Measurements from ENCODE around the gene ACTG2. TPM values are rescaled to one million over a fixed set of nuclear protein-coding genes. Genes with fewer than 3 reads are reported as not detected.

ACTG2 gene
- total and polyA plus RNA-seq, 10 of the 15 experiments (the other 5 are each of a cell fraction or from before 2014, with no cell fraction given) = 0.06 to 0.97 (median 0.12) TPM; not detected in 7

DNA sequence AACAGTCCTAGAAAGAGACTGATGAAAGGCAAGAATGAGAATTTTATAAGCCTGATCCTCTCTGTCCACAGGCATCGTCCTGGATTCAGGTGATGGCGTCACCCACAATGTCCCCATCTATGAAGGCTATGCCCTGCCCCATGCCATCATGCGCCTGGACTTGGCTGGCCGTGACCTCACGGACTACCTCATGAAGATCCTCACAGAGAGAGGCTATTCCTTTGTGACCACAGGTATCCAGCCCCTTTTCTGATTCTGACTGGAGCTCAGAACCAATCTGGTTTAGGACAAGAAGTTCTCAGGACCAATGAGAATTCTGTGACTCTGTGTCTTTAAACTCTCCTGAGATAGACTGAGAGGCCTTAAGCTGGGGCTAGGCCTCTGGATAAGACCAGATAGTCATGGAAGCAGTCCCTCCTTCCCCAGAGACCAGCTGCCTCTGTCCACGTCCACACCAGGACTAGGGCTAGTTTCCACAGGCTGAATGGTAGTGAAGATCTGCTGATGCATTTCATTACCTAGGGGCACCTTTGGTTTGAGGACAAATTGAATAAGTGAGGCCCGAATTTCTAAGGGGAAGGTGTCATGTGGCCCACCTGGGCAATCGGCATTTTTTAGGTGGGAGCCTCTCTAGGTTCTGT, 20.7 kb downstream of the ACTG2 start:
- ChIA-PET RAD21 (ENCODE audit: unreplicated experiment) (interaction anchor here (2.2 kb wide), 1 partner anchor 75 kb away, joined by 7 read pairs; no protein-coding TSS in a partner anchor), POLR2A (no interaction called here), CTCF (interaction anchor here (1.6 kb wide), 1 partner anchor 90 kb away, joined by 5 read pairs; no protein-coding TSS in a partner anchor), SMC1A (ENCODE audit: uncharacterized antibody, unreplicated experiment) (interaction anchor here (0.7 to 3.9 kb wide), 3 partner anchors 74 to 140 kb away, joined by 3 to 21 read pairs (median 3); no protein-coding TSS in a partner anchor)
- BruUV-seq (replicated peaks) = no TSS peak
- H4K20me1 ChIP-seq (ENCODE audit: control insufficient read depth, insufficient read depth) = no peaks in the 10 kb centered on the region
- no peak for ATAC-seq
- H3K9ac ChIP-seq (ENCODE audit: control insufficient read depth, insufficient read depth, low read length) = no peak overlapping the region
- H3K4me3 ChIP-seq = no peak overlapping the region
- 82% methylated on average over 8 of the region's 8 CpGs for WGBS (ENCODE audit: insufficient coverage, insufficient replicate concordance, low lambda C conversion rate, missing lambda C conversion rate)
- DNase-seq (ENCODE audit: low read depth, low spot score) = no peak
- H3K9me3 ChIP-seq (replicated peaks; ENCODE audit: control insufficient read depth, insufficient read depth, low read length) = no peaks in the 10 kb centered on the region
- no peak overlapping the region for H3K4me2 ChIP-seq (ENCODE audit: control insufficient read depth, insufficient read depth)
- in situ Hi-C loops (cut with MboI) (no loop called here), intact Hi-C loops (cut with micrococcal nuclease; ENCODE audit: unreplicated experiment) (no loop called here)
- no peaks in the 10 kb centered on the region for H3K79me2 ChIP-seq (ENCODE audit: control insufficient read depth, insufficient read depth, low read length)
- H3K4me1 ChIP-seq (ENCODE audit: control insufficient read depth, insufficient read depth, low read length) = no peaks in the 10 kb centered on the region
- H3K36me3 ChIP-seq (ENCODE audit: control insufficient read depth in 2 of 2, insufficient read depth in 2 of 2, low read length in 1 of 2) = no peaks in the 10 kb centered on the region
- H3K27ac ChIP-seq (ENCODE audit: control insufficient read depth, insufficient read depth) = no peak overlapping the region
- H2AFZ ChIP-seq (ENCODE audit: control insufficient read depth, low read depth, low read length) = no peak overlapping the region
- no peak for FAIRE-seq
- no peaks in the 10 kb centered on the region for H3K27me3 ChIP-seq (replicated peaks in 1 of 2; ENCODE audit: control insufficient read depth in 2 of 2, insufficient read depth in 2 of 2, low read length in 1 of 2)
- TF ChIP-seq NBN (IDR thresholded peaks at IDR 0.05) = no peak
- TF ChIP-seq WRNIP1 (IDR thresholded peaks at IDR 0.05; ENCODE audit: borderline replicate concordance, low read depth, low read length) = no peak
- TF ChIP-seq LARP7 (IDR thresholded peaks at IDR 0.05) = no peak
- TF ChIP-seq, protein P1, sequence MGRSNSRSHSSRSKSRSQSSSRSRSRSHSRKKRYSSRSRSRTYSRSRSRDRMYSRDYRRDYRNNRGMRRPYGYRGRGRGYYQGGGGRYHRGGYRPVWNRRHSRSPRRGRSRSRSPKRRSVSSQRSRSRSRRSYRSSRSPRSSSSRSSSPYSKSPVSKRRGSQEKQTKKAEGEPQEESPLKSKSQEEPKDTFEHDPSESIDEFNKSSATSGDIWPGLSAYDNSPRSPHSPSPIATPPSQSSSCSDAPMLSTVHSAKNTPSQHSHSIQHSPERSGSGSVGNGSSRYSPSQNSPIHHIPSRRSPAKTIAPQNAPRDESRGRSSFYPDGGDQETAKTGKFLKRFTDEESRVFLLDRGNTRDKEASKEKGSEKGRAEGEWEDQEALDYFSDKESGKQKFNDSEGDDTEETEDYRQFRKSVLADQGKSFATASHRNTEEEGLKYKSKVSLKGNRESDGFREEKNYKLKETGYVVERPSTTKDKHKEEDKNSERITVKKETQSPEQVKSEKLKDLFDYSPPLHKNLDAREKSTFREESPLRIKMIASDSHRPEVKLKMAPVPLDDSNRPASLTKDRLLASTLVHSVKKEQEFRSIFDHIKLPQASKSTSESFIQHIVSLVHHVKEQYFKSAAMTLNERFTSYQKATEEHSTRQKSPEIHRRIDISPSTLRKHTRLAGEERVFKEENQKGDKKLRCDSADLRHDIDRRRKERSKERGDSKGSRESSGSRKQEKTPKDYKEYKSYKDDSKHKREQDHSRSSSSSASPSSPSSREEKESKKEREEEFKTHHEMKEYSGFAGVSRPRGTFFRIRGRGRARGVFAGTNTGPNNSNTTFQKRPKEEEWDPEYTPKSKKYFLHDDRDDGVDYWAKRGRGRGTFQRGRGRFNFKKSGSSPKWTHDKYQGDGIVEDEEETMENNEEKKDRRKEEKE (IDR thresholded peaks at IDR 0.05) = no peak
- no peak for TF ChIP-seq POLR2AphosphoS5 (IDR thresholded peaks at IDR 0.05; ENCODE audit: low read length)
- TF ChIP-seq EED (IDR thresholded peaks at IDR 0.05; ENCODE audit: low read depth) = no peak
- TF ChIP-seq GATAD2B (conservative IDR thresholded peaks at IDR 0.05; ENCODE audit: low read depth) = no peak
- TF ChIP-seq, protein P2, sequence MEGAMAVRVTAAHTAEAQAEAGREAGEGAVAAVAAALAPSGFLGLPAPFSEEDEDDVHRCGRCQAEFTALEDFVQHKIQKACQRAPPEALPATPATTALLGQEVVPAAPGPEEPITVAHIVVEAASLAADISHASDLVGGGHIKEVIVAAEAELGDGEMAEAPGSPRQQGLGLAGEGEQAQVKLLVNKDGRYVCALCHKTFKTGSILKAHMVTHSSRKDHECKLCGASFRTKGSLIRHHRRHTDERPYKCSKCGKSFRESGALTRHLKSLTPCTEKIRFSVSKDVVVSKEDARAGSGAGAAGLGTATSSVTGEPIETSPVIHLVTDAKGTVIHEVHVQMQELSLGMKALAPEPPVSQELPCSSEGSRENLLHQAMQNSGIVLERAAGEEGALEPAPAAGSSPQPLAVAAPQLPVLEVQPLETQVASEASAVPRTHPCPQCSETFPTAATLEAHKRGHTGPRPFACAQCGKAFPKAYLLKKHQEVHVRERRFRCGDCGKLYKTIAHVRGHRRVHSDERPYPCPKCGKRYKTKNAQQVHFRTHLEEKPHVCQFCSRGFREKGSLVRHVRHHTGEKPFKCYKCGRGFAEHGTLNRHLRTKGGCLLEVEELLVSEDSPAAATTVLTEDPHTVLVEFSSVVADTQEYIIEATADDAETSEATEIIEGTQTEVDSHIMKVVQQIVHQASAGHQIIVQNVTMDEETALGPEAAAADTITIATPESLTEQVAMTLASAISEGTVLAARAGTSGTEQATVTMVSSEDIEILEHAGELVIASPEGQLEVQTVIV (IDR thresholded peaks at IDR 0.05; ENCODE audit: borderline replicate concordance, partially characterized antibody) = no peak
- no peak for TF ChIP-seq MTA2 (IDR thresholded peaks at IDR 0.05; ENCODE audit: low read depth)
- TF ChIP-seq, protein P3, sequence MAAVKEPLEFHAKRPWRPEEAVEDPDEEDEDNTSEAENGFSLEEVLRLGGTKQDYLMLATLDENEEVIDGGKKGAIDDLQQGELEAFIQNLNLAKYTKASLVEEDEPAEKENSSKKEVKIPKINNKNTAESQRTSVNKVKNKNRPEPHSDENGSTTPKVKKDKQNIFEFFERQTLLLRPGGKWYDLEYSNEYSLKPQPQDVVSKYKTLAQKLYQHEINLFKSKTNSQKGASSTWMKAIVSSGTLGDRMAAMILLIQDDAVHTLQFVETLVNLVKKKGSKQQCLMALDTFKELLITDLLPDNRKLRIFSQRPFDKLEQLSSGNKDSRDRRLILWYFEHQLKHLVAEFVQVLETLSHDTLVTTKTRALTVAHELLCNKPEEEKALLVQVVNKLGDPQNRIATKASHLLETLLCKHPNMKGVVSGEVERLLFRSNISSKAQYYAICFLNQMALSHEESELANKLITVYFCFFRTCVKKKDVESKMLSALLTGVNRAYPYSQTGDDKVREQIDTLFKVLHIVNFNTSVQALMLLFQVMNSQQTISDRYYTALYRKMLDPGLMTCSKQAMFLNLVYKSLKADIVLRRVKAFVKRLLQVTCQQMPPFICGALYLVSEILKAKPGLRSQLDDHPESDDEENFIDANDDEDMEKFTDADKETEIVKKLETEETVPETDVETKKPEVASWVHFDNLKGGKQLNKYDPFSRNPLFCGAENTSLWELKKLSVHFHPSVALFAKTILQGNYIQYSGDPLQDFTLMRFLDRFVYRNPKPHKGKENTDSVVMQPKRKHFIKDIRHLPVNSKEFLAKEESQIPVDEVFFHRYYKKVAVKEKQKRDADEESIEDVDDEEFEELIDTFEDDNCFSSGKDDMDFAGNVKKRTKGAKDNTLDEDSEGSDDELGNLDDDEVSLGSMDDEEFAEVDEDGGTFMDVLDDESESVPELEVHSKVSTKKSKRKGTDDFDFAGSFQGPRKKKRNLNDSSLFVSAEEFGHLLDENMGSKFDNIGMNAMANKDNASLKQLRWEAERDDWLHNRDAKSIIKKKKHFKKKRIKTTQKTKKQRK (IDR thresholded peaks at IDR 0.05; ENCODE audit: low read depth, low read length) = no peak
- no peak for TF ChIP-seq CBX3 (IDR thresholded peaks at IDR 0.05; ENCODE audit: borderline replicate concordance, low read depth)
- no peak for TF ChIP-seq STAT3 (IDR thresholded peaks at IDR 0.05; ENCODE audit: low read depth, low read length)
